K562 (cell line): Measurements from ENCODE around the gene AAMP.

Experiments used
- CTBP1 ChIP-seq: fragments of 450-650 bp; IDR thresholded peaks from 2 replicates; pipeline ENCODE4 v1.6.1; 2016; ENCODE audit warnings: borderline replicate concordance
- POLR2A ChIP-seq: fragments of 450-650 bp; conservative IDR thresholded peaks from 2 replicates; pipeline ENCODE4 v1.6.1; 2016

DNA sequence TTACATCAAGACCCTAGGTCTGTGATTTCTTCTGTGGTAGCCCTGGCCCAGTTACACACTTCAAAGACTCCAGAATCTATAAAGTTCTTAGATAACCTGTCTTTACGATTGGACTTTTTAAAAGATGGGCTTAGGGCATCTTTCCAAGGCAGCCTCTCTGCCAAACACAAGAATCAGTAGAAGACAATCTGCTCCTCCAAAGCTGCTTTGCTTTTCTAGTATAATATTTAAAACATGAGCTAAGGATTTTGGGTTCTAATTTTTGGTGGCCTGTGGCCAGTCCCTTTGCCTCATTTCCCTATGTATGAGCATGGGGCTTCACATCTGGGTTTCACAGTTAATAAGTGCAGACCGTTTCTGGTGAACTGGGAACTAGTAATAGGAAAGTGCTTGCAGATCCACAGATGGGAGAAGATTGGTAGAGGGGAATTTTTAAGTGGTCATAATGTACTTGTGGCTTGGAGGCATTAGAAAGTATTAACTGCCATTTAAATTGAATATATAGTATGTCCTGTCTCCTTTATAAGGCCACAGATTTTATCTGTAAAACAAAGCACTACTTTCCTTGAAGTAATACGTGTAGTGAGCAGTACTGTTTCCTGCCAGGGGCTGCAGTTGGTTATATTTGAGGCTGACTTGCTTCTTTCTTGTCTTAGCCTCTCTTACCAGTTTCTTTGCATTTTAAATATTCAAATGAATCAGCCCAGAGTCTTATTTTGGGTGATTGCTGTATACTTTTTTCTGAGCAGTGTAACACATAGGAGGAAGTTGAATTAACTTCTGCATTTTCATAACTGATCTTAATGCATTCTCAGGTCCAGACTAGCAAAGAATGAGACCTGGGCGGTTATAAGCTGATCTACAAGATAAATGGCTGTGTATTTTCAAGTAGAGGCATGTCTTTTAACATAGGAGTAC lies 51.4 kb downstream of the AAMP start:
- TF ChIP-seq CTBP1: no peak
- TF ChIP-seq POLR2A: no peak
